ENCODE data around the gene CA7.

CA7 gene

DNA sequence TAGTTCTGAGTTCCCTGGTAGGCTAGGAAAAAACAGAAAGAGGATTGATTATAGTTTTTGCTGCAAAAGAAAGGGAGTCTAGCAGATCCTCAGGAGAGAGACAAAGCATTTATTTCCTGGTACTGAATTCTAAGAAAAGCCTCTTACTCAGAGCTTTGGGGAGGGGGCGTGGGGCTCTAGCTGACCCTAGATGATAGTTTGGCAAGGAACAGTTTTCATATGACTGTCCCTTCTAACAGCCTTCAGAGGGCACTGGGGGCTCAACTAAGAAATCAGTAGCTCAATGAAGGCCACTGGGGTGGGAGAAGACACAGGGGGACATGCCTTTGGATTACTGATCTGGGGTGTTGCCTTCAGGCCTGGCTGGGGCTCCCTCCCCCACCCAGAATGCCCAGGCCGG is 4.0 kb downstream of the CA7 start:
- TF ChIP-seq, protein P1, sequence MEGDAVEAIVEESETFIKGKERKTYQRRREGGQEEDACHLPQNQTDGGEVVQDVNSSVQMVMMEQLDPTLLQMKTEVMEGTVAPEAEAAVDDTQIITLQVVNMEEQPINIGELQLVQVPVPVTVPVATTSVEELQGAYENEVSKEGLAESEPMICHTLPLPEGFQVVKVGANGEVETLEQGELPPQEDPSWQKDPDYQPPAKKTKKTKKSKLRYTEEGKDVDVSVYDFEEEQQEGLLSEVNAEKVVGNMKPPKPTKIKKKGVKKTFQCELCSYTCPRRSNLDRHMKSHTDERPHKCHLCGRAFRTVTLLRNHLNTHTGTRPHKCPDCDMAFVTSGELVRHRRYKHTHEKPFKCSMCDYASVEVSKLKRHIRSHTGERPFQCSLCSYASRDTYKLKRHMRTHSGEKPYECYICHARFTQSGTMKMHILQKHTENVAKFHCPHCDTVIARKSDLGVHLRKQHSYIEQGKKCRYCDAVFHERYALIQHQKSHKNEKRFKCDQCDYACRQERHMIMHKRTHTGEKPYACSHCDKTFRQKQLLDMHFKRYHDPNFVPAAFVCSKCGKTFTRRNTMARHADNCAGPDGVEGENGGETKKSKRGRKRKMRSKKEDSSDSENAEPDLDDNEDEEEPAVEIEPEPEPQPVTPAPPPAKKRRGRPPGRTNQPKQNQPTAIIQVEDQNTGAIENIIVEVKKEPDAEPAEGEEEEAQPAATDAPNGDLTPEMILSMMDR (IDR thresholded peaks at IDR 0.05; ENCODE audit: insufficient read depth, low read length, missing control alignments) = no peak
- no peak for DNase-seq (ENCODE audit: low read depth, low spot score)
- no peak overlapping the region for H3K4me3 ChIP-seq (ENCODE audit: low read depth, low read length)
- ChIA-PET POLR2A (no interaction called here), CTCF (interaction anchor here (0.8 to 12.7 kb wide), 5 partner anchors 9 to 186 kb away, joined by 3 to 205 read pairs (median 6); partner anchors contain the start of gene NAE1)

DNA sequence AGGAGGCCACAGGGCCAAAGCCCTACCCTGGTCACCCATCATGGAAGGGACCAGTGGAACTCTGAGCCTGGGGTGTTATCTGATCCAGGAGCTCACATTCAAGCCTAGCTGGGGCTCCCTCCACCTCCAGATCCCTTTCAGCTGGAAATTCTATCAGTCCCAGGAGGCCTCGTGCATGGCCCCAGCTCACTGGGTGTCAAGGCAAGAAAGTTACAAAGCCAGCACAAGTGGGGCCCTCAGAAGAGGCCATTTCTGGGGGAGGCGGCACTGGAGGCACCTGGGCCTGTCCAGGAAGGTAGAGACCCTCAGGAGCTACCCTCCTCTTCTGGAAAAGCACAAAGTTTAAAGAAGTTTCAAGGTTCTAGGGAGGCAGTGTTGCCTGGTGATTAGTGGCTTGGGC is 4.8 kb downstream of the CA7 start:
- ChIA-PET CTCF (interaction anchor here (1.1 to 12.7 kb wide), 6 partner anchors 9 to 97 kb away, joined by 3 to 205 read pairs (median 4); partner anchors contain the start of gene NAE1), POLR2A (no interaction called here)
- no peak for DNase-seq (ENCODE audit: low read depth, low spot score)
- TF ChIP-seq, protein P1 (IDR thresholded peaks at IDR 0.05; ENCODE audit: insufficient read depth, low read length, missing control alignments) = no peak
- H3K4me3 ChIP-seq (ENCODE audit: low read depth, low read length) = no peak overlapping the region

DNA sequence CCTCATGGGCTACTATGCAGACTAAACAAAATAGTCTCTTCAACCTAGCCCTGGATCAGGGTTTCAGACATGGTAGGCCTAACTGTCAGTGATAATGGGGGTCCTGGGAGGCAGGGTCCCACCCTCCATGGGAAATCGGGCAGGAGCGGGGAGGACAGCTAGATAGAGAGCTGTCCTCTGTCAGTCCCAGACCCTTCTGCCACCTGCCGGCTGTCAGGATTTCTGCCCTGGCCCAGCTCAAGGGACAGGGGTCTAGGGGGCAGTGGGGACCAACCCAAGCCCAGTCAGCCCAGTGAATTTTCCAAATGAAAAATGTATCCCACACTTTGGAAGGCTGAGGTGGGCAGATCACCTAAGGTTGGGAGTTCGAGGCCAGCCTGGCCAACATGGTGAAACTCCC is 5.3 kb downstream of the CA7 start:
- no peak for DNase-seq (ENCODE audit: low read depth, low spot score)
- ChIA-PET POLR2A (no interaction called here), CTCF (interaction anchor here (1.1 to 12.7 kb wide), 6 partner anchors 8 to 97 kb away, joined by 3 to 205 read pairs (median 4); partner anchors contain the start of gene NAE1)
- H3K4me3 ChIP-seq (ENCODE audit: low read depth, low read length) = no peak overlapping the region
- TF ChIP-seq, protein P1 (IDR thresholded peaks at IDR 0.05; ENCODE audit: insufficient read depth, low read length, missing control alignments) = no peak

DNA sequence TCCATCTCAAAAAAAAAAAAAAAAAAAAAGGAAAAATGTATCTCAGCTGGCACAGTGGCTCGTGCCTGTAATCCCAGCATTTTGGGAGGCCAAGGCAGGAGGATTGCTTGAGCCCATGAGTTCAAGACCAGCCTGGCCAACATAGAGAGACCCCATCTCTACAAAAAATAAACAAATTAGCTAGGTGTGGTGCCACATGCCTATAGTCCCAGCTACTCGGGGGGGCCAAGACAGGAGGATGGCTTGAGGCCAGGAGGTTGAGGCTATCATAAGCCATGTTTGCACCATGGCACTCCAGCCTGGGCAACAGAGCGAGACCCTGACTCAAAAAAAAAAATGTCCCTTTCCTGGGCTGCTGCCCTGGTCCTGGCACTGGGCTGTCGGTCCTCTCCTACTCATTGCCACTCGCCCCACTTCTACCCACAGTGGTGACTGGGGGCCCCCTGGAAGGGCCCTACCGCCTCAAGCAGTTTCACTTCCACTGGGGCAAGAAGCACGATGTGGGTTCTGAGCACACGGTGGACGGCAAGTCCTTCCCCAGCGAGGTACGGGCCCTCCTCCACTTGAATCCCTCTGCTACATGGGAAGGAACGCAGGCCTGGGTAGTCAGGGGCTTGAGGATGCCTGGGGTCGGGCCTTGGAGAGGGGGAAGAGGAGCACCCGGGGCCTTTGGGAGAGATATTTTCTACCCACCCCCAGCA is 6.1 kb downstream of the CA7 start:
- POLR2A ChIA-PET = no interaction called here
- TF ChIP-seq, protein P1 (IDR thresholded peaks at IDR 0.05; ENCODE audit: insufficient read depth, low read length, missing control alignments) = no peak
- DNase-seq (ENCODE audit: low read depth, low spot score) = no peak
- CTCF ChIA-PET = interaction anchor here (1.0 to 12.7 kb wide), 4 partner anchors 18 to 98 kb away, joined by 3 to 205 read pairs (median 58); partner anchors contain the start of gene NAE1
- H3K4me3 ChIP-seq (ENCODE audit: low read depth, low read length) = no peak overlapping the region

DNA sequence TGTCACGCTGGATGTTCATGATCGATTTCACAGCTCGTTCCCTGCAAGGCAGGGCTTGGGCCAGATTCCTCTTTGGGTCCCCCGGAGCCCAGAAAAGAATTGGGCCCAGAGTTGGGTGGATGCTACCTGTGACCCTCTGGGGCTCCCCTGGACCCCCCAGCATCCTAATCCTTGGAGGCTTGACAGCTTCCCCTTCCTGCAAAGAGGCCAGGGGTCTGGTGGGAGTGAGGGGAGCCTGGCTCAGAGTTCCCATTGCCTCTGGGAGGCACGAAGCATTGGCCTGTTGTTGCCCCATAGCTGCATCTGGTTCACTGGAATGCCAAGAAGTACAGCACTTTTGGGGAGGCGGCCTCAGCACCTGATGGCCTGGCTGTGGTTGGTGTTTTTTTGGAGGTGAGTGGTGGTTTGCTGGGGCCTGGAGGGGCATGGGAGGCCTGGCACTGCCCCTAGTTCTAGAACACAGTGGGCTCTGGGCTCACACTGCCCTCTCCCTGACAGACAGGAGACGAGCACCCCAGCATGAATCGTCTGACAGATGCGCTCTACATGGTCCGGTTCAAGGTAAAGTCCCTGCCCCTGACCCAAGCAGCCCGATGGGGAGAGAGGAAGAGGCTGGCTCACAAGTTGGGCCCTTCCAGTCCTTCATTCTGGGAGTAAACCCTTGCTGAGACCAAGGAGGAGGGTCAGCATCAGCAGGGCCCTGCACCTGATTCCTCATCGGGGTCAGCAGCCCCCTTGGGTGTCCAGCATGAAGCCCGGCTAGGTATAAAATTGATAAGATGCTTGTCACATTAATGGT is 7.2 kb downstream of the CA7 start:
- TF ChIP-seq, protein P1 (IDR thresholded peaks at IDR 0.05; ENCODE audit: insufficient read depth, low read length, missing control alignments) = no peak
- ChIA-PET CTCF (interaction anchor here (1.0 to 1.3 kb wide), 2 partner anchors 9 to 17 kb away, joined by 3 to 5 read pairs; no protein-coding TSS in a partner anchor), POLR2A (no interaction called here)
- no peak overlapping the region for H3K4me3 ChIP-seq (ENCODE audit: low read depth, low read length)
- no peak for DNase-seq (ENCODE audit: low read depth, low spot score)

Data from AG04449 (cell line).